IMR-90 (cell line): ENCODE data around the gene RBP2. TPM values are rescaled to one million over a fixed set of nuclear protein-coding genes. Genes with fewer than 3 reads are reported as not detected.

Experiments used
- ATAC-seq: fragments of 200-7000 bp; cut with Tn5 transposase; 2 replicates; pipeline ENCODE4 v1.9.1; 2020; ENCODE audit warnings: low read depth, mild to moderate bottlenecking, moderate library complexity
- BruUV-seq: library from RNA; stranded (reverse); fragments of 400-500 nt; replicated peaks from 2 replicates; lab custom pipeline; 2021; lab: Mats Ljungman, UMichigan
- CTCF ChIA-PET: fragments of 300-600 bp; formaldehyde crosslinking; extraction: SDS; loops from one replicate; lab custom pipeline; 2021; ENCODE audit warnings: antibody characterized with exemption; lab: Yijun Ruan, JAX
- POLR2A ChIA-PET: fragments of 300-600 bp; sonication (Branson Sonifier 250); formaldehyde crosslinking; loops from one replicate; lab custom pipeline; 2022; ENCODE audit warnings: antibody characterized with exemption; ENCODE audit not compliant: unreplicated experiment; lab: Charles Lee
- DNase-seq: peaks from one replicate; pipeline ENCODE4 v3.0.0; 2013
- H2AFZ ChIP-seq: replicated peaks from 2 replicates; pipeline ENCODE3; 2013; ENCODE audit warnings: low read length, mild to moderate bottlenecking; ENCODE audit not compliant: poor library complexity
- H2AK5ac ChIP-seq: 2 replicates; pipeline ENCODE4 v1.6.1; 2013; ENCODE audit warnings: low read depth, low read length, inconsistent platforms
- H2AK9ac ChIP-seq: replicated peaks from 2 replicates; pipeline ENCODE3; 2013; ENCODE audit warnings: mild to moderate bottlenecking, low read depth, low read length, moderate library complexity; ENCODE audit not compliant: poor library complexity
- H2BK120ac ChIP-seq: 2 replicates; pipeline ENCODE4 v1.6.1; 2013; ENCODE audit warnings: low read depth, low read length, inconsistent platforms
- H2BK15ac ChIP-seq: 3 replicates; pipeline ENCODE4 v1.6.1; 2013; ENCODE audit warnings: low read depth, low read length, inconsistent platforms
- H2BK20ac ChIP-seq: 2 replicates; pipeline ENCODE4 v1.6.1; 2013; ENCODE audit warnings: low read depth, mild to moderate bottlenecking, inconsistent platforms, low read length, moderate library complexity
- H2BK5ac ChIP-seq: 2 replicates; pipeline ENCODE4 v1.6.1; 2013; ENCODE audit warnings: mild to moderate bottlenecking, low read depth, low read length, inconsistent platforms; ENCODE audit not compliant: poor library complexity, severe bottlenecking
- H3K14ac ChIP-seq: replicated peaks from 2 replicates; pipeline ENCODE4 v1.6.1; 2013; ENCODE audit warnings: low read depth, low read length, inconsistent platforms
- H3K18ac ChIP-seq: 2 replicates; pipeline ENCODE4 v1.6.1; 2013; ENCODE audit warnings: low read depth, low read length, control low read depth
- H3K23ac ChIP-seq: 2 replicates; pipeline ENCODE4 v1.6.1; 2013; ENCODE audit warnings: low read depth, low read length, inconsistent platforms
- H3K27ac ChIP-seq: 2 replicates; pipeline ENCODE4 v1.5.1; 2013; ENCODE audit warnings: mild to moderate bottlenecking, control low read depth, low read length; ENCODE audit not compliant: insufficient read depth
- H3K27me3 ChIP-seq: 2 replicates; pipeline ENCODE4 v1.6.1; 2013; ENCODE audit warnings: low read length; ENCODE audit not compliant: control insufficient read depth, insufficient read depth
- H3K36me3 ChIP-seq: 2 replicates; pipeline ENCODE4 v1.6.1; 2013; ENCODE audit warnings: low read length, mixed read lengths; ENCODE audit not compliant: control insufficient read depth, insufficient read depth
- H3K4ac ChIP-seq: 2 replicates; pipeline ENCODE4 v1.6.1; 2013; ENCODE audit warnings: low read depth, low read length, inconsistent platforms
- H3K4me1 ChIP-seq: 2 replicates; pipeline ENCODE4 v1.6.1; 2013; ENCODE audit warnings: low read length, mixed read lengths; ENCODE audit not compliant: control insufficient read depth, insufficient read depth
- H3K4me2 ChIP-seq: 2 replicates; pipeline ENCODE4 v1.6.1; 2013; ENCODE audit warnings: low read depth, mild to moderate bottlenecking, control low read depth, low read length, moderate library complexity
- H3K4me3 ChIP-seq: 2 replicates; pipeline ENCODE4 v1.5.1; 2013; ENCODE audit warnings: low read depth, mild to moderate bottlenecking, control low read depth, low read length, moderate library complexity; ENCODE audit not compliant: insufficient read depth
- H3K56ac ChIP-seq: 2 replicates; pipeline ENCODE4 v1.6.1; 2013; ENCODE audit warnings: low read length, inconsistent platforms; ENCODE audit not compliant: insufficient read depth; ENCODE audit errors: extremely low read depth
- H3K79me1 ChIP-seq, 2 experiments: 2 replicates each; pipeline ENCODE4 v1.6.1; 2013; ENCODE audit warnings: low read length in 2 of 2, inconsistent platforms in 1 of 2, low read depth in 1 of 2
- H3K9ac ChIP-seq: 2 replicates; pipeline ENCODE4 v1.6.1; 2013; ENCODE audit warnings: low read depth, low read length, control low read depth
- H3K9me1 ChIP-seq: 2 replicates; pipeline ENCODE4 v1.6.1; 2013; ENCODE audit warnings: low read length, inconsistent platforms; ENCODE audit not compliant: insufficient read depth
- H3K9me3 ChIP-seq: 2 replicates; pipeline ENCODE4 v1.6.1; 2013; ENCODE audit warnings: low read length; ENCODE audit not compliant: control insufficient read depth, insufficient read depth
- H4K20me1 ChIP-seq: 2 replicates; pipeline ENCODE4 v1.6.1; 2013; ENCODE audit warnings: low read length, inconsistent platforms; ENCODE audit not compliant: insufficient read depth
- H4K5ac ChIP-seq: 2 replicates; pipeline ENCODE4 v1.6.1; 2013; ENCODE audit warnings: mild to moderate bottlenecking, low read depth, low read length, control low read depth
- H4K8ac ChIP-seq, 2 experiments: 2 replicates each; pipeline ENCODE4 v1.6.1; 2013; ENCODE audit warnings: low read depth in 2 of 2, low read length in 2 of 2, control low read depth in 1 of 2, inconsistent platforms in 1 of 2
- H4K91ac ChIP-seq: 2 replicates; pipeline ENCODE4 v1.6.1; 2013; ENCODE audit warnings: low read depth, low read length, inconsistent platforms; ENCODE audit not compliant: insufficient read depth
- MXI1 ChIP-seq: IDR thresholded peaks from 2 replicates; pipeline ENCODE4 v1.6.1; 2012; ENCODE audit warnings: low read depth, mild to moderate bottlenecking, low read length, moderate library complexity, borderline replicate concordance
- POLR2A ChIP-seq: IDR thresholded peaks from 2 replicates; pipeline ENCODE4 v1.6.1; 2012; ENCODE audit warnings: mild to moderate bottlenecking, low read depth, low read length
- RAD21 ChIP-seq: IDR thresholded peaks from 2 replicates; pipeline ENCODE4 v1.6.1; 2012; ENCODE audit warnings: low read length, improper control_type of control experiment
- SMC3 ChIP-seq: fragments of 150-350 bp; IDR thresholded peaks from 2 replicates; pipeline ENCODE4 v1.6.1; 2016; ENCODE audit warnings: low read depth, mild to moderate bottlenecking, antibody characterized with exemption, low read length, moderate library complexity
- WGBS, 2 experiments: methylation state at CpG; one replicate each; pipeline versions ENCODE4 v1.1.5 to v1.1.7; 2013; ENCODE audit warnings: missing lambda C conversion rate in 2 of 2; ENCODE audit not compliant: insufficient read length in 1 of 2; ENCODE audit errors: extremely low coverage in 2 of 2; 5-methylcytosine and 5-hydroxymethylcytosine counted together
- dilution Hi-C: fragments of 300-500 bp; cut with HindIII; formaldehyde crosslinking; loops from one replicate; pipeline ENCODE4 v1.14.3; 2018; ENCODE audit warnings: low sequenced_read_pairs; ENCODE audit not compliant: unreplicated experiment
- in situ Hi-C: fragments of 300-500 bp; cut with MboI; formaldehyde crosslinking; loops from 3 replicates; pipeline ENCODE4 v1.14.3; 2019; ENCODE audit warnings: low sequenced_read_pairs, inconsistent platforms, mixed read lengths
- intact Hi-C: fragments of 100-400 bp; cut with micrococcal nuclease; formaldehyde crosslinking; loops from 2 replicates; pipeline ENCODE4 v1.10.0; 2022
- polyA plus RNA-seq, 3 experiments: library from polyadenylated mRNA; depleted of rRNA; stranded (reverse); fragments of >200 nt; gene quantifications; 2 replicates each; pipeline ENCODE4 v1.2.3, GENCODE V29; 2012; ENCODE audit warnings: low replicate concordance in 1 of 3
- total RNA-seq: library from RNA; depleted of rRNA; stranded (reverse); fragments of >200 nt; gene quantifications from 2 replicates; pipeline ENCODE4 v1.2.3, GENCODE V29; 2012
- TF ChIP-seq, protein P1 (sequence below): fragments of 150-350 bp; IDR thresholded peaks from 2 replicates; pipeline ENCODE4 v1.6.1; 2017; ENCODE audit warnings: mild to moderate bottlenecking, antibody characterized with exemption, low read length, low read depth

Gene RBP2
- total and polyA plus RNA-seq, 2 of the 4 experiments (the other 2 are of a cell fraction): not detected

DNA sequence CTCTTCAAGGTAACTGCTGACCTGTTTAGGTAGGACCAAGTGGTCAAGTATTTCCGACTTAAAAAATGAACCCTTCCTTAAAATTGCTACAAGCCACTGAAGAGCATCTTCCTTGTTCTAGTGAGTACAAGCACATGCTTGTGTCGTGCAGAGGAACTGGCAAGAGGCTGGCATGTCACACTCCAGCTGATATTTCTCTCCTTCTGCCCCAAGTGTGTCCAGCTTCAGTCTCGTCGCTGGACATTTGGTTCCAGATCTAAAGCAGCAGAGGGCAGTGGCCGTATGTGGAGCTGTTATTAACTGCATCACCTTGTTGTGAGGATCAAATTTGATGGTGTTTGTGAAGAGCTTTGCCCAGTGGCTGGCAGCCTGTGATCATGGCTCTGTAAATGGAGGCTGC is 10.0 kb downstream of the RBP2 start:
- intact Hi-C loops (no loop called here), in situ Hi-C loops (no loop called here), dilution Hi-C loops (no loop called here)
- Histone ChIP-seq H3K79me1 (no peaks in the 10 kb centered on the region), H2BK5ac (no peak overlapping the region), H4K8ac (no peak overlapping the region), H3K36me3 (no peaks in the 10 kb centered on the region), H4K91ac (no peak overlapping the region), H3K27me3 (no peaks in the 10 kb centered on the region; the same call in 1 of the 2 replicates), H4K20me1 (no peaks in the 10 kb centered on the region), H2AK9ac (no peak overlapping the region), H2AK5ac (no peak overlapping the region), H3K23ac (no peak overlapping the region), H4K5ac (no peak overlapping the region), H3K18ac (no peak overlapping the region), H3K27ac (no peak overlapping the region), H3K4ac (no peak overlapping the region), H2BK20ac (no peak overlapping the region), H2BK15ac (no peak overlapping the region), H3K9me3 (no peaks in the 10 kb centered on the region), H3K14ac (no peak overlapping the region), H2AFZ (no peak overlapping the region), H3K4me1 (no peaks in the 10 kb centered on the region), H3K9me1 (no peaks in the 10 kb centered on the region), H3K9ac (no peak overlapping the region), H2BK120ac (no peak overlapping the region), H3K4me3 (no peak overlapping the region), H3K56ac (no peak overlapping the region), H3K4me2 (no peak overlapping the region)
- ATAC-seq: no peak
- no peak for DNase-seq
- CTCF ChIA-PET: no interaction called here
- no TSS peak for BruUV-seq
- POLR2A ChIA-PET: no interaction called here
- no peak for TF ChIP-seq RAD21
- TF ChIP-seq SMC3: no peak
- no peak for TF ChIP-seq POLR2A
- no peak for TF ChIP-seq MXI1
- TF ChIP-seq, protein P1, sequence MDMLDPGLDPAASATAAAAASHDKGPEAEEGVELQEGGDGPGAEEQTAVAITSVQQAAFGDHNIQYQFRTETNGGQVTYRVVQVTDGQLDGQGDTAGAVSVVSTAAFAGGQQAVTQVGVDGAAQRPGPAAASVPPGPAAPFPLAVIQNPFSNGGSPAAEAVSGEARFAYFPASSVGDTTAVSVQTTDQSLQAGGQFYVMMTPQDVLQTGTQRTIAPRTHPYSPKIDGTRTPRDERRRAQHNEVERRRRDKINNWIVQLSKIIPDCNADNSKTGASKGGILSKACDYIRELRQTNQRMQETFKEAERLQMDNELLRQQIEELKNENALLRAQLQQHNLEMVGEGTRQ: no peak
- WGBS, 2 experiments: no CpG with 5 or more reads among the region's 5 CpGs
